HUES6 (cell line): ENCODE measurements around the gene PHC2.

Source experiments
- H3K27ac ChIP-seq: 2 replicates; pipeline ENCODE4 v1.7.0; 2013; ENCODE audit warnings: low read depth, mild to moderate bottlenecking, low read length, inconsistent platforms
- H3K27me3 ChIP-seq: 2 replicates; pipeline ENCODE4 v1.6.1; 2013; ENCODE audit warnings: low read length; ENCODE audit not compliant: control insufficient read depth, insufficient read depth
- H3K36me3 ChIP-seq: 2 replicates; pipeline ENCODE4 v1.6.1; 2013; ENCODE audit warnings: low read length; ENCODE audit not compliant: control insufficient read depth, insufficient read depth
- H3K4me1 ChIP-seq: 2 replicates; pipeline ENCODE4 v1.6.1; 2013; ENCODE audit warnings: low read length; ENCODE audit not compliant: control insufficient read depth, insufficient read depth
- H3K4me3 ChIP-seq: 2 replicates; pipeline ENCODE4 v1.5.1; 2013; ENCODE audit warnings: low read depth, low read length
- H3K9ac ChIP-seq: one replicate; pipeline ENCODE4 v1.6.1; 2013; ENCODE audit warnings: mild to moderate bottlenecking, low read length
- H3K9me3 ChIP-seq: 2 replicates; pipeline ENCODE4 v1.6.1; 2013; ENCODE audit warnings: low read depth, low read length; ENCODE audit not compliant: control insufficient read depth, insufficient read depth

Gene PHC2

GRCh38 chr1:33396188-33397124 is 34.4 kb downstream of the PHC2 start:
- H3K36me3 ChIP-seq, result no peaks in the 10 kb centered on the region
- no peaks in the 10 kb centered on the region for H3K9me3 ChIP-seq
- H3K27ac ChIP-seq, result no peak overlapping the region
- peaks cover 12% of the 10 kb centered on the region; the same call in 1 of the 2 replicates for H3K4me1 ChIP-seq
- no peak overlapping the region for H3K4me3 ChIP-seq
- H3K27me3 ChIP-seq, result no peaks in the 10 kb centered on the region
- no peak overlapping the region for H3K9ac ChIP-seq

- H3K4me1 ChIP-seq, result peaks cover 12% of the 10 kb centered on the region; the same call in 1 of the 2 replicates
- no peak overlapping the region for H3K9ac ChIP-seq
- no peaks in the 10 kb centered on the region for H3K36me3 ChIP-seq
- no peak overlapping the region for H3K4me3 ChIP-seq
- no peaks in the 10 kb centered on the region for H3K27me3 ChIP-seq
- H3K27ac ChIP-seq, result no peak overlapping the region
- no peaks in the 10 kb centered on the region for H3K9me3 ChIP-seq
Measured at GRCh38 chr1:33394770-33395169, 36.1 kb downstream of the PHC2 start.

GRCh38 chr1:33393991-33394390 is 36.9 kb downstream of the PHC2 start:
- Histone ChIP-seq H3K9me3 (no peaks in the 10 kb centered on the region), H3K27me3 (no peaks in the 10 kb centered on the region), H3K4me1 (peaks cover 12% of the 10 kb centered on the region; the same call in 1 of the 2 replicates), H3K36me3 (no peaks in the 10 kb centered on the region), H3K4me3 (no peak overlapping the region), H3K9ac (no peak overlapping the region), H3K27ac (no peak overlapping the region)

GRCh38 chr1:33393524-33393923 is 37.4 kb downstream of the PHC2 start:
- Histone ChIP-seq H3K4me1 (peaks cover 12% of the 10 kb centered on the region; the same call in 1 of the 2 replicates), H3K27me3 (no peaks in the 10 kb centered on the region), H3K4me3 (no peak overlapping the region), H3K36me3 (no peaks in the 10 kb centered on the region), H3K9ac (no peak overlapping the region), H3K27ac (no peak overlapping the region), H3K9me3 (no peaks in the 10 kb centered on the region)

GRCh38 chr1:33392639-33393038 is 38.3 kb downstream of the PHC2 start:
- Histone ChIP-seq H3K4me3 (no peak overlapping the region), H3K36me3 (no peaks in the 10 kb centered on the region), H3K27ac (no peak overlapping the region), H3K27me3 (no peaks in the 10 kb centered on the region), H3K4me1 (peaks cover 12% of the 10 kb centered on the region; the same call in 1 of the 2 replicates), H3K9ac (no peak overlapping the region), H3K9me3 (no peaks in the 10 kb centered on the region)

- H3K27me3 ChIP-seq, result no peaks in the 10 kb centered on the region
- no peaks in the 10 kb centered on the region for H3K9me3 ChIP-seq
- no peak overlapping the region for H3K9ac ChIP-seq
Measured at GRCh38 chr1:33392206-33392605, 38.7 kb downstream of the PHC2 start.

GRCh38 chr1:33391343-33392078 is 39.4 kb downstream of the PHC2 start:
- Histone ChIP-seq H3K27ac (no peak overlapping the region), H3K36me3 (no peaks in the 10 kb centered on the region), H3K4me3 (no peak overlapping the region), H3K9ac (no peak overlapping the region), H3K4me1 (peaks cover 12% of the 10 kb centered on the region; the same call in 1 of the 2 replicates), H3K27me3 (no peaks in the 10 kb centered on the region), H3K9me3 (no peaks in the 10 kb centered on the region)

More at GRCh38 chr1:33392206-33392605, 38.7 kb downstream of the PHC2 start:
- peaks cover 12% of the 10 kb centered on the region; the same call in 1 of the 2 replicates for H3K4me1 ChIP-seq
- H3K36me3 ChIP-seq, result no peaks in the 10 kb centered on the region
- H3K4me3 ChIP-seq, result no peak overlapping the region
- H3K27ac ChIP-seq, result no peak overlapping the region

GRCh38 chr1:33390542-33390941 is 40.4 kb downstream of the PHC2 start:
- H3K4me1 ChIP-seq, result peaks cover 12% of the 10 kb centered on the region; the same call in 1 of the 2 replicates
- no peak overlapping the region for H3K27ac ChIP-seq
- H3K36me3 ChIP-seq, result no peaks in the 10 kb centered on the region
- H3K9me3 ChIP-seq, result no peaks in the 10 kb centered on the region
- no peaks in the 10 kb centered on the region for H3K27me3 ChIP-seq
- H3K4me3 ChIP-seq, result no peak overlapping the region
- H3K9ac ChIP-seq, result no peak overlapping the region

GRCh38 chr1:33388805-33389771 is 41.8 kb downstream of the PHC2 start:
- no peaks in the 10 kb centered on the region for H3K9me3 ChIP-seq
- H3K4me3 ChIP-seq, result no peak overlapping the region
- H3K9ac ChIP-seq, result no peak overlapping the region
- peaks cover 14% of the 10 kb centered on the region for H3K4me1 ChIP-seq
- no peak overlapping the region for H3K27ac ChIP-seq
- H3K27me3 ChIP-seq, result no peaks in the 10 kb centered on the region
- no peaks in the 10 kb centered on the region for H3K36me3 ChIP-seq

- H3K9ac ChIP-seq, result no peak overlapping the region
- peaks cover 20% of the 10 kb centered on the region for H3K4me1 ChIP-seq
- no peak overlapping the region for H3K4me3 ChIP-seq
- H3K9me3 ChIP-seq, result no peaks in the 10 kb centered on the region
- H3K36me3 ChIP-seq, result no peaks in the 10 kb centered on the region
- no peak overlapping the region for H3K27ac ChIP-seq
- H3K27me3 ChIP-seq, result no peaks in the 10 kb centered on the region
Measured at GRCh38 chr1:33387625-33388024, 43.3 kb downstream of the PHC2 start.
